Adrenal gland (tissue), 5 donors: ENCODE results near the gene CDHR2.
"Not testable (repeated sequence)": the region's sequence is repeated elsewhere in the genome, so short reads cannot be mapped to it uniquely, and the experiment has no call there.

Experiments used
- POLR2A ChIP-seq, 2 donors: fragments of 450-650 bp; IDR thresholded peaks; one replicate each; pipeline ENCODE4 v1.6.1; 2017; ENCODE audit warnings: antibody characterized with exemption in 2 of 2, mild to moderate bottlenecking in 2 of 2, moderate library complexity in 1 of 2
- TF ChIP-seq, protein P1 (sequence below), 6 experiments: fragments of 450-650 bp in 4 of 6; fragments of 200-600 bp in 2 of 6; sonication (generic) in 1 of 6; IDR thresholded peaks; 1 replicate in 5 of 6; 2 replicates in 1 of 6; pipeline versions ENCODE4 v1.5.1 to v1.8.0; 2016 to 2021; ENCODE audit warnings: antibody characterized with exemption in 6 of 6, mild to moderate bottlenecking in 2 of 6, moderate library complexity in 1 of 6
- donor health status: DM: no; HTN: no; CAD: no.

DNA sequence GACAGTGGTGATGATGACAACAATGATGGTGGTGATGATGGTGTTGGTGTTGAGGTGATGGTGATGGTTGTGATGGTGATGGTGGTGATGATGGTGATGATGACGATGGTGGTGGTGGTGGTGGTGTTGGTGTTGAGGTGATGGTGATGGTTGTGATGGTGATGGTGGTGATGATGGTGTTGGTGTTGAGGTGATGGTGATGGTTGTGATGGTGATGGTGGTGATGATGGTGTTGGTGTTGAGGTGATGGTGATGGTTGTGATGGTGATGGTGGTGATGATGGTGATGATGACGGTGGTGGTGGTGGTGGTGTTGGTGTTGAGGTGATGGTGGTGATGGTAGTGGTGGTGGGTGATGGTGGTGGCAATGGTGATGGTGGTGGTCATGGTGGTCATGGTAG lies 42.5 kb downstream of the CDHR2 start:
- TF ChIP-seq, protein P1, sequence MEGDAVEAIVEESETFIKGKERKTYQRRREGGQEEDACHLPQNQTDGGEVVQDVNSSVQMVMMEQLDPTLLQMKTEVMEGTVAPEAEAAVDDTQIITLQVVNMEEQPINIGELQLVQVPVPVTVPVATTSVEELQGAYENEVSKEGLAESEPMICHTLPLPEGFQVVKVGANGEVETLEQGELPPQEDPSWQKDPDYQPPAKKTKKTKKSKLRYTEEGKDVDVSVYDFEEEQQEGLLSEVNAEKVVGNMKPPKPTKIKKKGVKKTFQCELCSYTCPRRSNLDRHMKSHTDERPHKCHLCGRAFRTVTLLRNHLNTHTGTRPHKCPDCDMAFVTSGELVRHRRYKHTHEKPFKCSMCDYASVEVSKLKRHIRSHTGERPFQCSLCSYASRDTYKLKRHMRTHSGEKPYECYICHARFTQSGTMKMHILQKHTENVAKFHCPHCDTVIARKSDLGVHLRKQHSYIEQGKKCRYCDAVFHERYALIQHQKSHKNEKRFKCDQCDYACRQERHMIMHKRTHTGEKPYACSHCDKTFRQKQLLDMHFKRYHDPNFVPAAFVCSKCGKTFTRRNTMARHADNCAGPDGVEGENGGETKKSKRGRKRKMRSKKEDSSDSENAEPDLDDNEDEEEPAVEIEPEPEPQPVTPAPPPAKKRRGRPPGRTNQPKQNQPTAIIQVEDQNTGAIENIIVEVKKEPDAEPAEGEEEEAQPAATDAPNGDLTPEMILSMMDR (IDR thresholded peaks at IDR 0.05) = not testable (repeated sequence)
- not testable (repeated sequence) for TF ChIP-seq POLR2A (IDR thresholded peaks at IDR 0.05)
